PC-9 (cell line): ENCODE data around the gene ADAMTSL5.

ENCODE experiments used
- EZH2 ChIP-seq: fragments of 200-600 bp; sonication (generic); IDR thresholded peaks from 2 replicates; pipeline ENCODE4 v1.8.0; 2017; ENCODE audit warnings: antibody characterized with exemption, low read depth
- TF ChIP-seq, protein P1 (sequence below): fragments of 200-600 bp; sonication (generic); conservative IDR thresholded peaks from 2 replicates; pipeline ENCODE4 v1.6.1; 2017; ENCODE audit warnings: mixed run types, antibody characterized with exemption, mild to moderate bottlenecking, moderate library complexity

DNA sequence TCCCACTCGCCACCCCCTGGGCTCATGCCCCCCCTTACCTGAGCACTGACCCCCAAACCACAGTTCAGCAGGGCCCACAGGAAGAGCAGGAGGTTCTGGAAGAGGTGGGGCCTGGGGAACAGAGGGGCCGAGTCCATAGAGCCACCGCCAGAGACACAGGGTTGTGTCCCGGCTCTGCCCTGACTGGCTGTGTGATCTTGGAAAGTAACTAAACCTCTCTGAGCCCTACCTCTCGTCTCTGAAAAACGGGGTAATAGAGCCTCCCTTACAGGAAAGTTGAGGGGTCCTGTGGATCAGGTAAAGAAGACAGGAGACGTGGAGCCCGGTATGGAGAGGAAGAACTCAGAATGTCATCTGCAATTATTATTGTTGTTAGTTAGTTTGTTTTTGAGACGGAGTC is 2.0 kb downstream of the ADAMTSL5 start:
- TF ChIP-seq, protein P1, sequence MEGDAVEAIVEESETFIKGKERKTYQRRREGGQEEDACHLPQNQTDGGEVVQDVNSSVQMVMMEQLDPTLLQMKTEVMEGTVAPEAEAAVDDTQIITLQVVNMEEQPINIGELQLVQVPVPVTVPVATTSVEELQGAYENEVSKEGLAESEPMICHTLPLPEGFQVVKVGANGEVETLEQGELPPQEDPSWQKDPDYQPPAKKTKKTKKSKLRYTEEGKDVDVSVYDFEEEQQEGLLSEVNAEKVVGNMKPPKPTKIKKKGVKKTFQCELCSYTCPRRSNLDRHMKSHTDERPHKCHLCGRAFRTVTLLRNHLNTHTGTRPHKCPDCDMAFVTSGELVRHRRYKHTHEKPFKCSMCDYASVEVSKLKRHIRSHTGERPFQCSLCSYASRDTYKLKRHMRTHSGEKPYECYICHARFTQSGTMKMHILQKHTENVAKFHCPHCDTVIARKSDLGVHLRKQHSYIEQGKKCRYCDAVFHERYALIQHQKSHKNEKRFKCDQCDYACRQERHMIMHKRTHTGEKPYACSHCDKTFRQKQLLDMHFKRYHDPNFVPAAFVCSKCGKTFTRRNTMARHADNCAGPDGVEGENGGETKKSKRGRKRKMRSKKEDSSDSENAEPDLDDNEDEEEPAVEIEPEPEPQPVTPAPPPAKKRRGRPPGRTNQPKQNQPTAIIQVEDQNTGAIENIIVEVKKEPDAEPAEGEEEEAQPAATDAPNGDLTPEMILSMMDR = no peak
- no peak for TF ChIP-seq EZH2
